Skeletal muscle cell (primary cell): Measurements from ENCODE around the gene EMC9.

Experiments used
- DNase-seq: peaks from one replicate; pipeline ENCODE4 v3.0.0-alpha.2; 2010; ENCODE audit warnings: low read depth
- H3K4me3 ChIP-seq: 2 replicates; pipeline ENCODE4 v1.5.1; 2011; ENCODE audit warnings: low read depth, mild to moderate bottlenecking, control low read depth, low read length, moderate library complexity

EMC9 gene

DNA sequence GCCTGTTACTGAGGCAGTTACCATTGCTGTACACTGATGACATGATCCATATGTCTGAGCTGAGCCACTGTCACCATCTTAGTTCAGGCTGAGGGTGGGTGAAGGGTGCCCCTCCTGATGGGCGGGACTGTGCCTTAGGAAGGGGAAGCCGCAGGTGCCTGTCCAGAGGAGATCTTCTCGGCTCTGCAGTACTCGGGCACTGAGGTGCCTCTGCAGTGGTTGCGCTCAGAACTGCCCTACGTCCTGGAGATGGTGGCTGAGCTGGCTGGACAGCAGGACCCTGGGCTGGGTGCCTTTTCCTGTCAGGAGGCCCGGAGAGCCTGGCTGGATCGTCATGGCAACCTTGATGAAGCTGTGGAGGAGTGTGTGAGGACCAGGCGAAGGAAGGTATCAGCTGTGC is 9.6 kb upstream of the EMC9 start:
- no peak for DNase-seq
- H3K4me3 ChIP-seq = no peak overlapping the region

DNA sequence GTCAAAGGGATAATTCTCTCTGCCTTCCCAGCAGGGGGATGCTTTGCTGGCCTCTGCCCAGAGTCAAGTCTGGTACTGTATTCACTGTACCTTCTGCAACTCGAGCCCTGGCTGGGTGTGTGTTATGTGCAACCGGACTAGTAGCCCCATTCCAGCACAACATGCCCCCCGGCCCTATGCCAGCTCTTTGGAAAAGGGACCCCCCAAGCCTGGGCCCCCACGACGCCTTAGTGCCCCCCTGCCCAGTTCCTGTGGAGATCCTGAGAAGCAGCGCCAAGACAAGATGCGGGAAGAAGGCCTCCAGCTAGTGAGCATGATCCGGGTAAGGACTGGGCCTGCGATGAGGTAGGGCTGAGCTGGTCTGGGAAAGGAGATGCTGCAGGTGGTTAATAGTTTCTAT is 9.2 kb upstream of the EMC9 start:
- H3K4me3 ChIP-seq = no peak overlapping the region
- DNase-seq = no peak

DNA sequence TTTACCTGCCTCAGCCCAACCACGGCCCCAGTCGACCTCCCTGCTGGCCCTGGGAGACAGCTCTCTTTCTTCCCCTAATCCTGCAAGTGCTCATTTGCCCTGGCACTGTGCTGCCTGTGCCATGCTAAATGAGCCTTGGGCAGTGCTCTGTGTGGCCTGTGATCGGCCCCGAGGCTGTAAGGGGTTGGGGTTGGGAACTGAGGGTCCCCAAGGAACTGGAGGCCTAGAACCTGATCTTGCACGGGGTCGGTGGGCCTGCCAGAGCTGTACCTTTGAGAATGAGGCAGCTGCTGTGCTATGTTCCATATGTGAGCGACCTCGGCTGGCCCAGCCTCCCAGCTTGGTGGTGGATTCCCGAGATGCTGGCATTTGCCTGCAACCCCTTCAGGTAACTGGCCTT is 8.7 kb upstream of the EMC9 start:
- no peak for DNase-seq
- no peak overlapping the region for H3K4me3 ChIP-seq

DNA sequence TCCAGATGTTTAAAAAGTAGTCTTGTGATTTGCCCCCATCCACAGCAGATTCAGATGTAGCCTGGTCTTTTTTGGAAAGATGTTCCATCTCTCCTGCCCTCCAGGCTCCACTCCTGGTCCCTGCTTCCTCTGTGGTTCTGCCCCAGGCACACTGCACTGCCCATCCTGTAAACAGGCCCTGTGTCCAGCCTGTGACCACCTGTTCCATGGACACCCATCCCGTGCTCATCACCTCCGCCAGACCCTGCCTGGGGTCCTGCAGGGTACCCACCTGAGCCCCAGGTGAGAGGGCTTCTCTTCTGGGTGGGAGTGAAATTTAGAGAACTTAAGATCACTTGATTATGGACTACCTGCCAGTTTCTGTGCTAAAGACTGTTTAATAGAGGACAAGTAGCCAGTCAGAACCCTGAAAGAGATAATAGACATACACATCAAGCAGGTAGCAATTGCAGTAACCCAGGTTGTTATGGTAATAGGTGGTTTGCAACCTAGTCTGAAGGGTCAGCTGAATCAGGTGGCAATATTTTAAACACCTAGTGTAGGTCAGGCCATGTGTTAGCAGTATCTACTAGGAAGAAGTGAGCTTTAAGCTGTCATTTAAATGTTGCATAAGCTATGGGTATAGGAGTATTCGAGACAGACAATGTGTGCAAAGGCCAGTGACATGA is 8.0 kb upstream of the EMC9 start:
- no peak for DNase-seq
- H3K4me3 ChIP-seq = no peak overlapping the region

DNA sequence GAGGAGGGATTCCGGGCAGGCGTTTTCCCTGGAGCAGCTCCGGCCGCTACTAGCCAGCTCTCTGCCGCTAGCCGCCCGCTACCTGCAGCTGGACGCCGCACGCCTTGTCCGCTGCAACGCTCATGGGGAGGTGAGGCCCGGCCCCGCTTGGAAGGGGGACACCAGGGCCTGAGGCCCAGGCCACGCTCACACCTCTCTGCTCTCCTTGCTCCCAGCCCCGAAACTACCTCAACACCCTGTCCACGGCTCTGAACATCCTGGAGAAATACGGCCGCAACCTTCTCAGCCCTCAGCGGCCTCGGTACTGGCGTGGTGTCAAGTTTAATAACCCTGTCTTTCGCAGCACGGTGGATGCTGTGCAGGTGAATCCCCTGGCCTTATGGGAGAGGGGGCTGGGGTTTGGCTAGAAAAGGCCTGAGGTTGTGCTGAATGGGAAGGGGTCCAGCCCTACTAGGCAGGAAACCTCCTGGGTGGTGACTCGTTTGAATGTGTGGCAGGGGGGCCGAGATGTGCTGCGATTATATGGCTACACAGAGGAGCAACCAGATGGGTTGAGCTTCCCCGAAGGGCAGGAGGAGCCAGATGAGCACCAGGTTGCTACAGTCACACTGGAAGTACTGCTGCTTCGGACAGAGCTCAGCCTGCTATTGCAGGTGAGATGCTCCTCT is 6.5 kb upstream of the EMC9 start:
- no peak for DNase-seq
- H3K4me3 ChIP-seq = peak overlapping the region; percentile 89

DNA sequence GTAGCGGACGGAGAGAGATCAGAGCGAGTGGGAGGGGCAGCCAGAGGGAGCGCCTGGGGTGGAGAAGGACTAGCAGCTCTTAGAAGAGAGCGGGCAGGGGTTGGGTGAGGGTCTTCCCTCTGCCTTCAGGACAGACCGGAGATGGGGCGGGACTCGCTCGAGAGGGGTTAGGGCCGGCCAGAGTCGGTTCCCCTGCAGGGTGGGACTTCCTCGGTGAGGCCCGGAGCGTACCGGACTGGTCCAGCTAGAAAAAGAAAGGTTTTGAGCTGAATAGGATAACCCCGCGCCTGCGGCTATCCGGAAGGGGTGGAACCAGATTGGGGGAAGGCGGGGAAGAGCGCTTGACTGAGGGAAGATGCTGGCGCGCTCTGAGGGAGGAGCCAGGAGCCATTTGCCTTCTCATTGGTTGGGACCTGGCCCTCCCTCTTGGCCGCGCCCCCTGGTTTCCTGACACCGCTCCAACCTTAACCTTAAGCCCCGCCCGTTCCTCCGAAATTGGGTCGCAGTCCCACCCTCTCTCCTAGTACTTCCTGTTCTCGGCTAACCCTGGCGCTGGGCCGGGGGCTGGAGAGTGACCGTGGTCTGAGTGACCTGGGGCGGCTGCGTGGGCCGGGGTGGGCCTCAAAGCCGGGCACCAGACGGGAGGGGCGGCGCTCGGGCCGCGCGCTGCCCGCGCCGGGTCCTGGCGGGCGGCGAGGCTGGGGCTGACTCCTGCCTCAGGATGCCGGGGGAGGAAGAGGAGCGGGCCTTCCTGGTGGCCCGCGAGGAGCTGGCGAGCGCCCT is 5.8 kb upstream of the EMC9 start, which contains the start of gene RNF31:
Gene RNF31 (plus strand): TSS at position 521 of the 783 bp plus-strand sequence. CDS start 201 bp downstream, at position 722.
- peak; percentile 96 for DNase-seq
- peak within 1 kb of the TSS; percentile 89 for H3K4me3 ChIP-seq

DNA sequence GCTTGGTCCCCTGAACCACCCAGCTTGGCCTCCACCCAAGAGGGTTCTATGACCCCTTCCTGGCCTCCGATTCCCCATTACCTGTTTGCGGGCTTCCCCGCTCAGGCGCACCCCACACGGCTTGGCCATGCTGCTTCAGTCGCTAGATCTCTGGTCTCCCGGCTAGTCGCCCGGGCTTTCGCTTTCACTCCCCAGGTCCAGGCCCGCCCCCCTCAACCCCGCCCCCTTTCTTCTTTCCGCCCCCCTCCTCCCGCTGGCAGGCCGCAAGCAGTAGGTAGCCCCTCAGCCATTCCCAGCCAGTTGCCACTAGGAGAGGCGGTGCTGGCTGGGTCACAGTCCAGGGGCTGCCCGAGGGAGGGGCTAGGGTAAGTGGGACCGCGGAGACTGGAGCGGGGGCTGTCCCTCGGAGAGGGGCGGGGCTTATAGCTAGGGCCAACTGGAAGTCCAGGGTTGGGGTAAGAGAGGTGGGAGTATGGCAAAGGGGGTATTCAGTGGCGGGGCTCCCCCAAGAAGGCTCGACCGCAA is 5.1 kb upstream of the EMC9 start, which contains the start of gene PSME2:
Gene PSME2 (minus strand): TSS at position 158 of the 525 bp plus-strand sequence. CDS start 29 bp downstream, at position 129.
- H3K4me3 ChIP-seq = peak within 1 kb of the TSS; percentile 89
- peak; percentile 94 for DNase-seq

DNA sequence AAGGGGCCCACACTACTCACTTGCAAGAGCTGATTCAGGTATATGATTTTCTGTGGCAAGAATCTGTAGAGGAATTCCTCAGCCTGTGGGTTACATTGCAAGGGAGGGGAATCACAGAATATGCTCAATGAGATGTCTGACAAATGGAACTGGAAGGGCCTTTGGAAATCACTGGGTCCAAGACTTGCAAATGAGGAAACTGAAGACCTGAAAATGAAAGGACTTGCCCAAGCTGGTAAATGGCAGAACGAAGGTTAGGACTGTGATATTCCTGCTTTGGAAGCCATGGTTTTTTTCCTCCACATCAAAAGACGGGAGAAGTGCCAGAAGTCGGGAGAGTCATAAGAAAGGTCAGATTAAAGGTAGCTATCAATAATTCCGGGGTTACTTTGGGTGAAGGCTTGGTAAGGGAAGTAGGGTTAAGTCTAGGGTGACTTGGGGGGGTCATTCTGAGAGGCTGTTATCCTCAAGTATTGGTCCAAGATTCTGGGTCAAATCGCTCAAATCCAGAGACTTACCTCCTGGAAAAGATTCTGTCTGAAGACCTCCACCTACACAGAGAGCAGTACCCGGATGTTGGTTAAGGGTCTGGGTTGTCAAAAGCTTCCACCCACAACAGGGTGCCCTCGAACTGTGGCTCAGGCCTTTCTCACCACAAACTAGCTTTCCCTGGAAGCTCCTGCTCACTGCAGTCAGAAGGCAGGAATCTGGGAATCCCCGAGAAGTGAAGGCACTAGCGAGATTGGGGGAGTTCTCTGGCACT is 4.5 kb upstream of the EMC9 start:
- peak overlapping the region; percentile 89 for H3K4me3 ChIP-seq
- DNase-seq = no peak

DNA sequence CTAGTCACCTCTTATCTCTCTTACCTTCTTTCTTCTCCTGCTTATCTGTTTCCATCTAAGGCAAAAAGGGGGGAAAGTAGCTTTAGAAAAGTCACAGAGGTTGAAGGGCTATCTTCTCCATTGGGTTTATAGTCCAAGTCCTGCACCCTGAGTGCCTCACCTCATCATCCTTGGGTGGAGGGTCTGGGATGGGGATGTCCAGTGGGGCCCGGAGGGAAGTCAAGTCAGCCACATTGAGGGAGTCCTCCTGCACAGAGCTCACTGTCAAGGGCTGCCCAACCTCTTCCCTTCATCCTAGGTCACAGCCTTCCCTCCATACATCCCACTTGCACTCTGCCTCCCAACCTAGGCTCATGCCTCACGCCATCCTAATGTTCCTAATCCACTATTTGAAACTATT is 3.8 kb upstream of the EMC9 start:
- DNase-seq = no peak
- H3K4me3 ChIP-seq = peak overlapping the region; percentile 89

DNA sequence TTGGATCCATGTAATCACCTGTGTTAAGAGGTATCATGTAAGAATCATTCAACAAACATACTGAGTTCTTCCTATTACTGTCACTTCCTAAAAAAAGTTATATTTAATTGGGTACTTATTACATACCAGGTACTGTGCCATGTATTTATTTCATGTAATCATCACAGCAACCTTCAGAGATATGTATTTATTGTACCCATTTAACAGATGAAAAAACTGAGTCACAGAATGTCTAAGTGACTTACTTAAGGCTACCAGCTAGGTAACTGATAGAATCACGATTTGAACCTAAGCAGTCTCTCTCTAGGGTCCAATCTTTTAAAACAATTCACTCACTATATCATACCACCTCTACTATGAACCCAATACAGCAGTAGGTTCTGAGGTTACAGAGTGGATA is 3.1 kb upstream of the EMC9 start:
- no peak for DNase-seq

DNA sequence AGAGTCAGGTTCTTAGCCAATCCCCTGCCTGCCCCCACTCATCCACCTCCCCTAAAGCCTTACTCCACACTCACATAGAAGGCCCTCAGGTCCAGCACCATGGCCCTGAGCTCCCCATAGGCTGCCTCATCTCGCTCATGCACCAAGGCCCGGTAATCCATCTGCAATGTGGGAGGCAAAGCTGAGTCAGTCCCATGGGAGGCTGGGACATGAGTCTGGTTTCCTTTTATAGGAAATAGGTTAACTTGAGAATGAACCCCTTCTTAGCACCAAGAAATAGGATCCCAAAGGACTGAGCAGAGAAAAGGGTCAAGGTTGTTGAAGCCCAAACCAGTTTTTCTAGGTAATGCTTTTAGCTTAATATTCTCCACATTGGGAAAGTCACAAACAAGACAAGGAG is 2.1 kb upstream of the EMC9 start:
- DNase-seq = no peak
- H3K4me3 ChIP-seq = no peak overlapping the region

More for the DNA sequence above, 3.1 kb upstream of the EMC9 start:
- H3K4me3 ChIP-seq = no peak overlapping the region

DNA sequence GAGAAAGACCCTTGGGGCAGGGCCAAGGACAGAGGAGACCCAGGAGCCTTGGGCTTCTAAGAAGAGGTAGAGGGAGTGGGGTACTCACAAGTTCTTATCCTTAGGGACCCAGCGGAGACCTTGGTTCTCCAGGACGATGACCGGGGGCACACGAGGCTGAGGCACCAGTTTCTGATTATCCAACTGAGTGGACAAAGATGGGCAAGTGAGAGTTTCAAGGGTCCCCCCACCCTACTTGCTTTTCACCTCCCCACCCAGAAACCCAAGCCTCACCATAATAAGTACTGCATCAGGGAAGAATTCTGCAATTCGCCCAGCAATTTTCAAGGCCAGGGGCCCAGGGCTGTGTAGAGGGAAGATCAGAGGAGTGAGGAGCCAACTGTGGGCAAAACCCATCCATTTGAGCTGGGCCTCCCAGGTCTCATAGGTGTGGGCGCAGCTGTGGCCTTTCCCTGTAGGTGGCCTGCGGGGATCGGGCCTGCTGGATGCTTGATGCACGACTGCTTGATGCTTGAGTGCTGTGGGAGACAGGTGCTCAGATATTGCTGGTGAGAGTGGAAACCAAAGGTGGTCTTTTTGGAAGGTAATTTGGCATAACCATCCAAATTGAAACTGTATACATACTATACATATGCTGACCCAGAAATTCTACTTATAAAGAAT is 2.0 kb downstream of the EMC9 start:
- H3K4me3 ChIP-seq = peak overlapping the region; percentile 81
- no peak for DNase-seq

DNA sequence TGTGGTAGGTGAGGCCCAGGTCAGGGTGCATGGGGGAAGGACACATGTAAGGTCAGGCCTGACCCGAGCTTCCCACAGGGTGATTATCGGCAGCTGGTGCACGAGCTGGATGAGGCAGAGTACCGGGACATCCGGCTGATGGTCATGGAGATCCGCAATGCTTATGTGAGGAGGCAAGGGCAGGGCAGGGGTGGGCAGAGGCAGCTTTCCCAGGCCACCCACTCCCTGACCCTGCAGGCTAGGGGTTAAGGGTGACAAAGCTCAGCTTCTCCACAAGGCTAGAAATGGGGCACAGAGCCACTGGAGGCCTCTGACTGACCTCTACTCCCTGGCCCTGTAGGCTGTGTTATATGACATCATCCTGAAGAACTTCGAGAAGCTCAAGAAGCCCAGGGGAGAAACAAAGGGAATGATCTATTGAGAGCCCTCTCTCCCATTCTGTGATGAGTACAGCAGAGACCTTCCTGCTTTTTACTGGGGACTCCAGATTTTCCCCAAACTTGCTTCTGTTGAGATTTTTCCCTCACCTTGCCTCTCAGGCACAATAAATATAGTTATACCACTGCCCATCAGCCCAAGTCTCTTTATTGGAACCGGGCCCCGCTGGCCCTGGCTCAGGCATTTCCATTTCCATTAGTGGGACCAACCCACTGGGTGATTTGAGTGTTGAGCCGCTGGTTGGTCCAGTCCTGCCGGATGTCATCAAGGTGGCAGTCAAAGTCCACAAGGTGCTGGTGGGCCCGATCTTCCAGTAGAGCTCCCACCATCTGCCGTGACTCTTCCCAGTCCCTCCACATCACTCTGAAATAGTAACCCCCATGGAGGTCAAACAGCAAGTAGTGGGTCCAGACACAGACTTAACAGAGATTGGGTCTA is 2.8 kb downstream of the EMC9 start:
- no peak for DNase-seq
- H3K4me3 ChIP-seq = no peak overlapping the region

DNA sequence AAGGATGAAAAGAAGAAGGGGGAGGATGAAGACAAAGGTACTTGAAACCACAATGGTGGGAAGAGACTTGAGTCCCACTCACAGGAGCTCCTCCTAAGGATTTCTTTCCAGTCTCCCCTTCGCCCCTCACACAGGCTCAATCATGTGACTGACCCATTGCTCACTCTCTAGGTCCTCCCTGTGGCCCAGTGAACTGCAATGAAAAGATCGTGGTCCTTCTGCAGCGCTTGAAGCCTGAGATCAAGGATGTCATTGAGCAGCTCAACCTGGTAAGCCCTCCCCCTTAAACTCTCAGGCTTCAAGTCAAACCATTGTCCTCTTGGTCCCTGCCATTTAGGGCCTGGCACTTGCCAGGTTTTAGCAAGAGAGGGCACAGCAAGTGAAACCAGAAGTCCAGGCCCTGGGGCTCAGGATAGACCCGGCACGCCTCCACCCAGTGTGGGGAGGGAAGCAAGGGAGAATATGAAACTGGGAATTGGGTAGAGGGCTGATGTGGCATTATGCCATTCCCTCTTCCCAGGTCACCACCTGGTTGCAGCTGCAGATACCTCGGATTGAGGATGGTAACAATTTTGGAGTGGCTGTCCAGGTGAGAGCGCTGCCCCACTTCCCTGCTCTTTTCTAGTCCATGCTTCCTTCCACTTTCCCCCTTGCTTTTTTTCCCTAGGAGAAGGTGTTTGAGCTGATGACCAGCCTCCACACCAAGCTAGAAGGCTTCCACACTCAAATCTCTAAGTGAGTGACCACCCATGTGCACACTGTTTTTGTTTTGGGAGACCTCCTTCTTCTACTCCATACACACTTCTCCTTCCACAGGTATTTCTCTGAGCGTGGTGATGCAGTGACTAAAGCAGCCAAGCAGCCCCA is 3.6 kb downstream of the EMC9 start:
- H3K4me3 ChIP-seq = no peak overlapping the region
- no peak for DNase-seq

DNA sequence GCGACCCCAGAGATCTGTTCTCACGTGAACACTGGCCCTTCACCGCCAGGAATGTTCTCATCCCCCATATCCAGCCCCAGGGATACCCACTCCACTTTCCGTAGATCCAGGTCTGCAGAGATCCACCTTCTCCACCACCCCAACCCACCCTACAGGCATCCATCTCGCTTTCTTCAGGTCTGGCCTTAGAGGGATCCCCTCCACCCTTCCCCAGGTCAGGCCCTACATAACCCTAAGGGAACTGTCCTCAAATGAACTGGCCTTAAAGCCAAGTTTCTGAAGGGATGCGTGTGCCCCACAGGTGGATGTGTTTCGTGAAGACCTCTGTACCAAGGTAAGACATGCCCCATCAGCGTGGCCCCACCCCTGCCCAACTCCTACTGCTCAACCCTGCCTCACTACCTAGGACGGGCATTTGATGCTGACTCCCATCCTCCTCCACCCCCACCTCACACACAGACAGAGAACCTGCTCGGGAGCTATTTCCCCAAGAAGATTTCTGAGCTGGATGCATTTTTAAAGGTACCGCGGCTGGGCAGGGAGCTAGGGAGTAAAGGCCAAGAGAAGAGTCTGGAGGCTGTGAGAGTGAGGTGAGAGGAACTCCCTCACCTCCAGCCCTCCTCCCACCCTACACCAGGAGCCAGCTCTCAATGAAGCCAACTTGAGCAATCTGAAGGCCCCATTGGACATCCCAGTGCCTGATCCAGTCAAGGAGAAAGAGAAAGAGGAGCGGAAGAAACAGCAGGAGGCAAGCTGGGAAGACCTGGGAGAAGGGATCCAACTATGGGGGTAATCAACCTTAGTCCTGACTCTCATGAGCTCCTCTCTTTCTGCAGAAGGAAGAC is 4.5 kb downstream of the EMC9 start:
- DNase-seq = no peak
- H3K4me3 ChIP-seq = peak overlapping the region; percentile 85
